ENCODE data around the gene TSSC4. TPM values are rescaled to one million over a fixed set of nuclear protein-coding genes. Genes with fewer than 3 reads are reported as not detected.

The TSSC4 gene
- total RNA-seq, 1 experiment from 2014 or later = 60.9 TPM

DNA sequence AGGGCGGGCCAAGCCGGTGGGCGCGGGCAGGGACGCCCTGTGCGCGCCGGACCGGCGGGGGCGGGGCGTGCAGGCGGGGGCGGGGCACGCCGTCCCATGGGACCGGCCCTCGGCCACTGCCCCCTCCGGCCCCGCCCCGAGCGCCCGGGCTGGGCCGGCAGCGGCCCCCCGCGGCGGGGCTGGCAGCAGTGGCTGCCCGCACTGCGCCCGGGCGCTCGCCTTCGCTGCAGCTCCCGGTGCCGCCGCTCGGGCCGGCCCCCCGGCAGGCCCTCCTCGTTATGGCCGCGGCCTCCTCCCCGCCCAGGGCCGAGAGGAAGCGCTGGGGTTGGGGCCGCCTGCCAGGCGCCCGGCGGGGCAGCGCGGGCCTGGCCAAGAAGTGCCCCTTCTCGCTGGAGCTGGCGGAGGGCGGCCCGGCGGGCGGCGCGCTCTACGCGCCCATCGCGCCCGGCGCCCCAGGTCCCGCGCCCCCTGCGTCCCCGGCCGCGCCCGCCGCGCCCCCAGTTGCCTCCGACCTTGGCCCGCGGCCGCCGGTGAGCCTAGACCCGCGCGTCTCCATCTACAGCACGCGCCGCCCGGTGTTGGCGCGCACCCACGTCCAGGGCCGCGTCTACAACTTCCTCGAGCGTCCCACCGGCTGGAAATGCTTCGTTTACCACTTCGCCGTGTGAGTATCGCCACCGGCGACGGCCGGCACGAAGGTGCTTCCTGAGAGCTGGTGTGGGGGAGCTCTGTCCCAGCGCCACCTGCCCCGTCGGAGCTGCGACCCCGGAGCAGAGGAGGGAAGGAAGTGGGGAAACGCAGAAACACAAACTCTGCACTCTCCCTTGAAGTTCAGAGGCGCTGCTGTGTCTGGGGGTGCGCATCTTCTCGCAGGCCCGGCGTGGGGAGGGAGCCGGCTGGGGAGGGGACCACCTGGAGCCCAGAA, 44.5 kb downstream of the TSSC4 start, which contains the start of gene KCNQ1:
KCNQ1 (plus strand) TSS at position 188 of the 925 bp plus-strand sequence; CDS start at position 279, 91 bp downstream.
- H3K9me3 Mint-ChIP-seq (ENCODE audit: unreplicated experiment) = no peaks in the 10 kb centered on the region
- peak within 1 kb of the TSS; percentile 39 for H3K4me3 ChIP-seq (ENCODE audit: low read depth, low read length)
- peaks cover 6% of the 10 kb centered on the region for H3K27me3 ChIP-seq (replicated peaks; ENCODE audit: control insufficient read depth, insufficient read depth, low read length)

DNA sequence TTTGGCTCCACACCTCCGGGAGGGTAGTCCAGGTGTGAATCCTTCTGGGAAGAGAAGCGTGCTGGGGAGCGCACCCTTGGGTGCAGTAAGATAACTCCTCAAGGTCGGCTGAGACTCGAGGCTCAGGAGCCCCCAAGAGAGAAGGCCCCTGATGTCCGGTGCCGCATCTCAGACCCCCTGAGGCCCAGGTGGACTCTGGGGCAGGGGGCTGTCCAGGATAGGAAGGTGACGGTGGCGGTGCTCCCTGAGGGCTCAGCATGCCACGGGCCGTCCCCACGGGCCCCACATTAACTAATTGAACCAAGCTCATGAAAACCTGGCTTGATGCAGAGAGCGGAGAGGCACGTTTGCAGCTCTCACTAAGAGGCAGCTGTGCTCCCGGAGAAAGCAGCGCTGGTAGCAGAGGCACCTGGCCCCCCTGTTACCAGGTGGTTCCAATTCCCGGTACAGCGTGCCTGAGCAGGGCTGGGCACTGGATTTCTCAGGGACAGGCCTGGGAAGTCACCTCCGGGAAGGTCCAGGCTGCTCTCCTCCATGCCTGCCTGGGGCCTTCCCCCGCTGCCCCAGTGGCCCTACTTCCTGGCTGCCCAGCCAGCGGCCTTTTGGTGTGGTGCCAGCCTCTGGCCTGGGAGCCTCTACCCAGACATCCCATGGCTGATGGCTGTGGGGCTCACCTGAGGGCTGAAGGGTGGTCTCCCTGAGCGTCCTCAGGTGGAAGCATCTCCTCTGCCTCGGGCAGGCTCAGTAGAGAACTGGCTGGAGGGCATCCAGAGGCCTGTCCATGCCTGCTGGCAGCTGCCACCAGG, 45.4 kb downstream of the TSSC4 start:
- Mint-ChIP-seq H3K9me3 (ENCODE audit: unreplicated experiment) (no peaks in the 10 kb centered on the region), H3K36me3 (ENCODE audit: insufficient read depth, unreplicated experiment) (no peaks in the 10 kb centered on the region), H3K4me3 (ENCODE audit: unreplicated experiment) (peak overlapping the region; percentile 70), H3K4me1 (ENCODE audit: low read depth, unreplicated experiment) (no peaks in the 10 kb centered on the region), H3K27me3 (ENCODE audit: insufficient read depth, unreplicated experiment) (peaks cover 13% of the 10 kb centered on the region), H3K27ac (ENCODE audit: unreplicated experiment) (no peak overlapping the region)
- intact Hi-C loops (cut with micrococcal nuclease; ENCODE audit: unreplicated experiment) = no loop called here
- BruUV-seq (replicated peaks) = no TSS peak
- POLR2A ChIA-PET = interaction anchor here (0.6 kb wide), 1 partner anchor 68 kb away, joined by 3 read pairs; no protein-coding TSS in a partner anchor
- Histone ChIP-seq H3K36me3 (ENCODE audit: control insufficient read depth, insufficient read depth, low read length) (no peaks in the 10 kb centered on the region), H3K4me3 (ENCODE audit: low read depth, low read length) (no peak overlapping the region), H3K4me1 (no peaks in the 10 kb centered on the region), H3K27me3 (replicated peaks; ENCODE audit: control insufficient read depth, insufficient read depth, low read length) (peaks cover 6% of the 10 kb centered on the region), H3K9me3 (no peaks in the 10 kb centered on the region)
- TF ChIP-seq, protein P1, sequence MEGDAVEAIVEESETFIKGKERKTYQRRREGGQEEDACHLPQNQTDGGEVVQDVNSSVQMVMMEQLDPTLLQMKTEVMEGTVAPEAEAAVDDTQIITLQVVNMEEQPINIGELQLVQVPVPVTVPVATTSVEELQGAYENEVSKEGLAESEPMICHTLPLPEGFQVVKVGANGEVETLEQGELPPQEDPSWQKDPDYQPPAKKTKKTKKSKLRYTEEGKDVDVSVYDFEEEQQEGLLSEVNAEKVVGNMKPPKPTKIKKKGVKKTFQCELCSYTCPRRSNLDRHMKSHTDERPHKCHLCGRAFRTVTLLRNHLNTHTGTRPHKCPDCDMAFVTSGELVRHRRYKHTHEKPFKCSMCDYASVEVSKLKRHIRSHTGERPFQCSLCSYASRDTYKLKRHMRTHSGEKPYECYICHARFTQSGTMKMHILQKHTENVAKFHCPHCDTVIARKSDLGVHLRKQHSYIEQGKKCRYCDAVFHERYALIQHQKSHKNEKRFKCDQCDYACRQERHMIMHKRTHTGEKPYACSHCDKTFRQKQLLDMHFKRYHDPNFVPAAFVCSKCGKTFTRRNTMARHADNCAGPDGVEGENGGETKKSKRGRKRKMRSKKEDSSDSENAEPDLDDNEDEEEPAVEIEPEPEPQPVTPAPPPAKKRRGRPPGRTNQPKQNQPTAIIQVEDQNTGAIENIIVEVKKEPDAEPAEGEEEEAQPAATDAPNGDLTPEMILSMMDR (IDR thresholded peaks at IDR 0.05; ENCODE audit: insufficient read depth in 1 of 2, low read depth in 1 of 2, low read length in 1 of 2, severe bottlenecking in 1 of 2, unreplicated experiment in 1 of 2) = no peak
- DNase-seq = no peak
- CTCF ChIA-PET = interaction anchor here (0.6 kb wide), 1 partner anchor 26 kb away, joined by 3 read pairs; no protein-coding TSS in a partner anchor

More for the DNA sequence above, 44.5 kb downstream of the TSSC4 start, which contains the start of gene KCNQ1:
- Histone ChIP-seq H3K36me3 (ENCODE audit: control insufficient read depth, insufficient read depth, low read length) (no peaks in the 10 kb centered on the region), H3K9me3 (no peaks in the 10 kb centered on the region), H3K4me1 (no peaks in the 10 kb centered on the region)
- H3K36me3 Mint-ChIP-seq (ENCODE audit: insufficient read depth, unreplicated experiment) = no peaks in the 10 kb centered on the region
- no peaks in the 10 kb centered on the region for H3K4me1 Mint-ChIP-seq (ENCODE audit: low read depth, unreplicated experiment)
- TF ChIP-seq, protein P1 (IDR thresholded peaks at IDR 0.05; ENCODE audit: insufficient read depth in 1 of 2, low read depth in 1 of 2, low read length in 1 of 2, severe bottlenecking in 1 of 2, unreplicated experiment in 1 of 2) = no peak
- no TSS peak for BruUV-seq (replicated peaks)
- ChIA-PET CTCF (interaction anchor here (0.6 kb wide), 1 partner anchor 25 kb away, joined by 3 read pairs; no protein-coding TSS in a partner anchor), POLR2A (no interaction called here)
- no peak within 1 kb of the TSS for H3K27ac Mint-ChIP-seq (ENCODE audit: unreplicated experiment)
- H3K4me3 Mint-ChIP-seq (ENCODE audit: unreplicated experiment) = peak within 1 kb of the TSS; percentile 70
- peak in 1 of 2 experiments; percentile 83 for DNase-seq
- peaks cover 13% of the 10 kb centered on the region for H3K27me3 Mint-ChIP-seq (ENCODE audit: insufficient read depth, unreplicated experiment)
- intact Hi-C loops (cut with micrococcal nuclease; ENCODE audit: unreplicated experiment) = no loop called here
